Hindlimb muscle (tissue), 1 donor: ENCODE data around the gene CTF1. TPM values are rescaled to one million over a fixed set of nuclear protein-coding genes. Genes with fewer than 3 reads are reported as not detected.
"Not testable (repeated sequence)": the region's sequence is repeated elsewhere in the genome, so short reads cannot be mapped to it uniquely, and the experiment has no call there.

ENCODE experiments used
- DNase-seq: peaks from one replicate; pipeline ENCODE4 v3.0.0-alpha.2; 2013
- polyA plus RNA-seq: library from polyadenylated mRNA; unstranded; fragments of 120-200 nt; gene quantifications from one replicate; pipeline ENCODE4 v1.2.1, GENCODE V29; 2013; ENCODE audit not compliant: insufficient read length

Gene CTF1
- polyA plus RNA-seq, 1 donor, result 13.5 TPM

DNA sequence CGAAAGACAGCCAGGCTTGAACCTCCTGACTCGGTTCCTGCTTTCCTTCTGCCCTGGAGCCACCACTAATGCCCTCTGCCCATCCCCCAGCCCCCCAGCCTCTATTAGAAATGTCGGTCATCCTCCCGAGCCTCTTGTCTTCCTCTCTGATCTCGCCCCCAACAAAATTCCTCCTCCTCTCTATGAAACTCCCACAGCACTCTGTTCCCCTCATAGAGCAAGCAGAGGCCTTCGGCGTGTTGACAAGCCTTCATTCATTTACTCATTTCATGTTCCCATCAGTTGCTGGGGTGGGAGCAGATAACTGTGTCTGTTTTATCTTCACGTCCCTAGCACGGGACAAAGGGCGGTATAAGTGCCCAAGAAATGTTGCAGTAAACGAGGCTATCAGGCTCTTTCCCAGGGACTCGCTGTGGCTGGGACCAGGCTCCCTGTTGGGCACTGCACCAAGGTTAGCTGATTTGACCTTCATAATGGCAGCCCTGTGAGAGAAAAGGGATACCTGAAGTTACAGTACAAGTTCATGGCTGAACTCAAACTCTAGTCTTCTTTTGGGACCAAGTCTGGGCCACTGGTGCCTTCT is 34.7 kb downstream of the CTF1 start:
- no peak for DNase-seq

DNA sequence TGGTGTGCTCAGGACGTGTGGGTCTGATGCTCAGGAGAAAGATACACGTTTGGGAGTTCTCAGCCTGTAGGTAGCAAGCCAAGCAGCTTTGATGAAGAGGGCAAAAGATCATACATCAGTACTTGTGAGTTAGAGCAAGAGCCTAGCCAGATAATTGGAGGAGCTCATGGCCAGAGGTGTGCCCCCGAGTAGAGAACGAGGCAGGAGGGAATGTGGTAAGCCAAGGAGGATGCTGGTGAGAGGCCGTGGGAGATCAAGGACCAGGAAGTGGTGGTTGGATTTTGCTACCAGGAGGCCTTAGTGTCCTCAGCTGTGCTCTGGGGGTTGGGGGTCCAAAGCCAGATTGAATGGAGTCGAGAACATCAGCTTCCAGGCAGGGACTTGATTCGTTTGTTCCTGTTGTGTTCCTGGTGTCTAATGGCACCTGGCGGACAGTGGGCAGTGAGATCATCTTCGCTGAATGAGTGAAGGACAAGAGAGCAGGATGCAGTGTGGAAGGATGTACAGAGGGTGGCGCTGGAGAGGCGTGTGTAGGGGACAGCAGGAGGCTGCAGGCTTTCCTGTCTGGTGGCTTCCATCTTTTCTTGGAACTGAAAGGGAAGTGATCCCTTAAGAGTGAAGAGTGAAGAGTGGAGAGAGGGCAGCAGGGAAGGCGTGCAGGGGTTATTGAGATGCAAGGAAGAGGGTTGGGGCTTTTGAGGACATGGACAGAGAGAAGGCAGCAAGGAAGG is 38.6 kb downstream of the CTF1 start:
- DNase-seq, result no peak

DNA sequence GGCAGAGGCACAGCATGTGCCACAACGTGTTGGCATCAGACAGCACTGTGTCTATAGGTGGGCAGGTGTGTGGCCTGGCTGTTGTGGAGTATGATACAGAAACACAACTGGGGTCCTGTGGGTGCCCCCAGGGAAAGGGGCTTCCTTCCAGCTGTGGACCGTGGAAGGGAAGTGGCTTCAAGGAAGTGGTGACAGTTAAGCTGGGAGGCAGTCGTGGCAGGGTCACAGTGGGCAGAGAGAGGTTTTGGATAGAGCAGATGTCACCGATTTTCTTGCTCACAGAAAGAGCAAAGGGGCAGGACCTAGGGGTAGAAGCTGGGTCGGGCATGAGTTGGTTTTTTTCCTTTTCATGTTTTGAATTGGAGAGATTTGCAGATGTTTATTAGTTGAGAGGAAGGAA is 41.3 kb downstream of the CTF1 start:
- DNase-seq, result no peak

DNA sequence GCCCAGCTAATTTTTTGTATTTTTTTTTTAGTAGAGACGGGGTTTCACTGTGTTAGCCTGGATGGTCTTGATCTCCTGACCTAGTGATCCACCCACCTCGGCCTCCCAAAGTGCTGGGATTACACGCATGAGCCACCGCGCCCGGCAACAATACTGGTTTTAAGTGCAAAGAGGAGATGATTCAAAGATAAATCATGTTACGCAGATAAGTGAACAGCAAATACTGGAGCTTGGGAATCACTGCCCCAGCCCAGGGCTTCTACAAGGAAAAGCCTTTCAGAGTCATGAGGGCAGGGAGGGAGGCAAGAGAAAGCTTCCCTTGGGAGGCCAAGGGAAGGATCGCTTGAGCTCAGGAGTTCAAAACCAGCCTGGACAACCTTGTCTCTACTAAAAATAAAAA is 43.2 kb downstream of the CTF1 start:
- not testable (repeated sequence) for DNase-seq

DNA sequence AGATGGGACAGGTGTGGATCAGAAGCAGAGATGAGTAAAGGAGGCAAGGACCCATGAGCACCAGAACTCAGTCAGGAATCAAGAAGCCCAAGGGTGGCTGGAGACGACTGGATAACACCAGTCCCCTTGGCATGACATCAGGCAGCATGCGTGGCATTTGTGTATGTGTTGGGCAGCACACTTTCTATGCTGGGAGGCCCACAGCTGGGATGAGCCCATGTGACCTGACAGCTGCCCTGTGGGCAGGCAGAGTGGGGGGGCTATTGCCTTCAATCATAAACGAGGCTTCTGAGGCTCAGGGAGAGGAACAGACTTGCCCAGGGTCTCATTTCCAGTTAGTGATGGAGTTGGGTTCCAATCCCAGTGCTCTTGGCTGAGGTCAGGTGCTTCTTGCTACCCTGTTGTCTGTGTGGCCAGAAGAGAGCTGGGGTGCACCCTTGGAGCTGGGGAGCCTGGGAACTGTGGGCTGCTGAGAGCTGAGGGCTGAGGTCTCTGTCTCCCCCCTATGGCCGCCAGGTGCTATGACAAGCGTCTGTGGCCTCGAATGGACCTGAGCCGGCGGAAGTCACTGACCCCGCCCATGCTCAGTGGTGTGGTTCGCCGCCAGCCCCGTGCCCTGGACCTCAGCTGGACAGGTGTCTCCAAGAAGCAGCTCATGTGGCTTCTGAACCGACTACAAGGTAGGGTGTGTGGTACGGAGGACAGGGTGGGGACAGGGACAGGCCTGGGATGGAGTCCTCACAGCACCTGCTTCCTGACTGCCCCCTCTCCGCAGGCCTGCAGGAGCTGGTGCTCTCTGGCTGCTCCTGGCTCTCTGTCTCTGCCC is 45.4 kb downstream of the CTF1 start:
- DNase-seq, result no peak

DNA sequence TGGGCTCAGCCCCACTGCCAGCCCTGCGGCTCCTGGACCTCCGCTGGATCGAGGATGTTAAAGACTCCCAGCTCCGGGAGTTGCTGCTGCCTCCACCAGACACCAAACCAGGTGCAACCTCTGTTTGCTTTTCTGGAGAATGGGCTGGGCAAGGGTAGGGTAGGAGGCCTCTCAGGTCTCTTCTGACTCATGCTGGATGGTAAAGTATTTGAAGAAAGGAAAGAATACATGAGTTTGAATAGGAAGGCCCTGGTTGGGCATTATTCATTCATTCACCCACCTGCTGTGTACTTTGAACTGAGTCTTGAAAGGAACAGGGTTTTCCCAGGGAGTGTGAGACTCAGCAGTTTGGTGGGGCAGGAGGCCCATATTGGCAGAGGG is 46.0 kb downstream of the CTF1 start:
- DNase-seq, result no peak

DNA sequence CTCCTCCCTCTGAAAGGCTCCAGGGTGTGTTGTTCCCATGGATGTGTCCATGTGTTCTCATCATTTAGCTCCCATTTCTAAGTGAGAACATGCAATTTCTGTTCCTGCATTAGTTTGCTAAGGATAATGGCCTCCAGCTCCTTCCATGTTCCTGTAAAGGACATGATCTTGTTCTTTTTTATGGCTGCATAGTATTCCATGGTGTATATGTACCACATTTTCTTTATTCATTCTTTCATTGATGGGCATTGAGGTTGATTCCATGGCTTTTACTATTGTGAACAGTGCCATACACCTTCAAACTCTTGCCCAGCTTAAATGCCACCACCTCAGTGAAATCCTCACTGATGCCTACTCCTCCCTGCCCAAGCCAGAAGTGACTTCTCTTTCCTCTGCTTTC is 47.9 kb downstream of the CTF1 start:
- DNase-seq, result no peak

DNA sequence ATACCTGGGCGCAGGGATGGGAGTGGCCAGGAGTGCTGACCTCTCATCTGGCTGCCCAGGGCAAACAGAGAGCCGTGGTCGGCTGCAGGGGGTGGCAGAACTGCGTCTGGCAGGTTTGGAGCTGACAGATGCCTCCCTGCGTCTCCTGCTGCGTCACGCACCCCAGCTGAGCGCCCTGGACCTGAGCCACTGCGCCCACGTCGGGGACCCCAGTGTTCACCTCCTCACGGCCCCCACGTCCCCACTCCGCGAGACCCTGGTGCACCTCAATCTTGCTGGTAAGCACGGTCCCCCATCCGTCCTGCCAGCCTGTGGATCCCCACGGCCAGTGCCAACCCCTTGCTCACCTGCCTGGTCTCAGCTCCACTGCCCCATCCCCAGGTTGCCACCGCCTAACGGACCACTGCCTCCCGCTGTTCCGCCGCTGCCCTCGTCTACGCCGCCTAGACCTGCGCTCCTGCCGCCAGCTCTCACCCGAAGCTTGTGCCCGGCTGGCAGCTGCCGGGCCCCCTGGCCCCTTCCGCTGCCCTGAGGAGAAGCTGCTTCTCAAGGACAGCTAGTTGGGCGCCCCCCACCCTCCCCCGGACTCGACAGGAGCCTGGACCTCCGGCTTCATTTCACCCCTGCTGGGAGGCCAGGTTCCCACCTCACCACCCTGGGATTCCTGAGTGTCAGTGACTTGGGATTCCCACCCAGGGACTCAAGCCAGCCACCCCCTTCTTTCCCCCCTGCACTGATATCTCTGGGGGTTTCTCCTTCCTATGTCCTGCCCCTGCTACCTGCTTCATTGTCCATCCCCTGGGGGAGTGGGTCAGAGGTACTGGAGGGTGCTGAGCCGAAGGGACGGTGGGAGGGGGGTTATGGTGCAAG is 50.5 kb downstream of the CTF1 start:
- no peak for DNase-seq

DNA sequence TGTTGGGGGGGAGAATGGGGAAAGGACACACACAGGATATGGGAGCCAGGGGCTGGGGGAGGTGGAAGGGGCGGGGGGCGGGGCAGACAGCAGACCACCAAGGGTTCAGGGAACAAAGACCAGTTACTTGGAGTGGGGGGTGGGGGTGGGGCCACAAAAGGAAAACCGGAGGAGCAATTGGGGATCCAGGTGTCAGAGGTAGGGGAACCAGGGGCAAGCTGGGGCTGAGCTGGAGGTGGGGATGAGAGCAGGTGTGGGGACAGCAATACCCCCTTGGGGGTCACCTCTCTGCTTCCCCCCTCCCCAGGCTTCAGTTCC is 51.1 kb downstream of the CTF1 start:
- DNase-seq, result no peak

DNA sequence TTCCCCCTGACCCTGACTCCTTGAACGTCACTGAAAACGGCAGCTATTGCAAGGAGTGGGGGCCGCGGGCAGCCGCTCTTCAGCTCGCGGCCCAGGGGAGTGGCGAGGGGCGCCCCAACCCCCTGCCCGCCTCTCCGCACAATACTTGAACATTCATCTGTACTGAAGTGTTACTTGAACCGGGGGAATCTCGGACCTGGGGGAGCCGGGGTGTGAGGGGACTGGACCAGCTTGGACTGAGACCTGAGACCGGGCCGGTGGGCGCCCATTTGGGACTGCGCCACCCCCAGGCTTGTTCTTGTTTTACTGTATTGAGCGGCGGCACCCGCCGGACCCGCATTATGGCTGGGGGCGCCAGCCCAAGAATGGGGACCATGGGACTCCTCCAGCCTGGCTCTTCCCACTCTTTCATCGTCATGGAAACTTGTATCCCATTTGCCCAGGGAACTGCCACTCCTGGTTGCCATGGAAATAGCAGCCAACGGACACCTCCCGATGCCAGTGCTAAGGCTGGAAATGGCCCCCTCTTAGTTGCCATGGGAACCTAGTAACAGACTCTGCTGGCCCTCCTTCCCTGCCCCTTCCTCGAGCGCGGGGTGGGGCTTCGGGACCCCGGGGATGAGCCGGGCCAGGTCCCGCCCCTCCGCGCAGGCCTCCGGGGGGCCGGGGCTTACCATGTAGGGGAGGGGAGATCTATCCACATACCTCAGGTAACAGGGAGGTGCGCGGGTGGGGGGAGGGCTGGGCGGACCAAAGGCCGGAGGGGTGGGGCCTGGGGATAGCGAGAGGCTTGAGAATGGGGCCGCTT is 51.6 kb downstream of the CTF1 start:
- DNase-seq, result peak; percentile 93

DNA sequence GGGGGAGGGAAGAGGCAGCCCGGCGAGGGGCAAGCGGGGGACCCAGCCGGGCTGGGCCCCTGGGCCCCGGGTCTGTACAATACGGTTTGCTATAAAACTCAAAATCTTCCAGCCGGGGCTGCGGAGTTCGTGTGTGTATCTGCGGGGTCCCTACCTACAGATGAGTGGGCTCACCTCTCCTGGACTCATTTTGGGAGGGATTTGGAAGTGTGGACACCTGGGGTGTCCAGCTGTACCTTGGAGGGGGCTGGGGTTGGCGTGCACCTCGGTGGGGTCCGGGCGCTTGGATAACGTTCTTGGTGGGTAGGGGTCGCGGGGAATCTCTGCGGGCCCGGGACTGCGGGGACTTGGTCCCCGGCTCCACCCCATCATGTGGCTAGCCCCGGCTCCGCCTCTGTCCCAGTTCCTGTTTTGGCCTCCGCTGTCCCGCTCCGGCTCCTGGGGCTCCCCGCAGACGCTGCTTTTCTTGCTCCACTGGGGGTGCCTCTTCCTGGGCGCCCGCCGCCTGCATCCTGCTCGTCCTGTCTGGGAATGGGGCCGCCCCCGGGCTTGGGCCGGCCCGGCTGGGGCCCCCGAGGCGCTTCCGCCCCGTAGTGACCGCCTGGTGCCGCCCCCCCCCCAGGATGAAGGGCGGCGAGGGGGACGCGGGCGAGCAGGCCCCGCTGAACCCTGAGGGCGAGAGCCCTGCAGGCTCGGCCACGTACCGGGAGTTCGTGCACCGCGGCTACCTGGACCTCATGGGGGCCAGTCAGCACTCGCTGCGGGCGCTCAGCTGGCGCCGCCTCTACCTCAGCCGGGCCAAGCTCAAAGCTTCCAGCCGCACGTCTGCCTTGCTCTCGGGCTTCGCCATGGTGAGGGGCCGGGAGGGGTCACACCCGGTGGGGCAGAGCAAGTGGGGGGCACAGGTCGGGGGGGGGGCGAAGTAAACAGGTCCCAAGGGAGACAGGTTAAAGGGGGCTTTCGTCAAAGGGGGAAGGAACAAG is 52.5 kb downstream of the CTF1 start, which contains the start of gene ORAI3:
Gene ORAI3, plus strand, starts transcription at position 402 of the 983 bp plus-strand sequence. Its CDS starts 222 bp downstream, at position 624.
- peak; percentile 74 for DNase-seq

DNA sequence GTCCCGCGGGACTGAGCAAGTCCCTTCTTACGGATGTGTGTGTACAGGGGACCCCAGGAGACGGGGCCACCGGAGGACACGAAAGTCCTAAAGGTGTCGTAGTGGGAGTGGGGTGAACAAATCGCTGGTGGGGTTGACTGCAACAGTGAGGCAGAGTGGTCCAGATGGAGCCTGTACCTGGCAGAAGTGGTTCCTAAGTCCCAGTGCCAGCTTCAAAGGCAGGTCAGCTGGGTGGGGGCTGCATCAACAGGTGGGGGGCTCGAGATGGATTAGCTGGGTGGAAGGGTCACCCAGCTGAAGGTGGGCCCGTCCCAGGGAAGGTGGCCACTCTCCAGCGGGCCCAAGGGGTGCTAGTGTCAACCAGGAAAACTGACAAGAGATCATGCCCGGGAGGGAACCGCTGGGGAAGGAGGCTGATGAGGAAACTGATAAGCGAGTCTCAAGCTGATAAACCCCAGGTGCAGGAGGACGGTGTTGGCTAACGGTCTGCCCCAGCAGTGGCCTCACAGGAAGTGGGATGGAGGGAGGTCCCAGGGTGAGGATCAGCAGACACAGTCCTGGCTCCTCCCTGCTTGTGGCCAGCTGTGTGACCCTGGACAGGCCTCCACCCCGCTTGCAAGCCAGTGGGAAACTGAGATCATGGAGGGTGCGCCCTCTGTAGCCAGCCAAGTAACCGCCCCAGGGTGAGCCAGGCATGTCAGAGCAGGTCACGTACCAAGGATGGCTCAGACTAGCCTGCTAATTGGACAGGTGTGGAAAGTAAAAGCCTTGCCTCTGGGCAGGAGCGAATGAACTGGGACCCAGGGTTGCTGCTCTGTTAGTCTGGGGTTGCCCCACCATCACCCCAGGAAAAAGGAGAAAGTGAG is 53.5 kb downstream of the CTF1 start:
- peak; percentile 73 for DNase-seq

DNA sequence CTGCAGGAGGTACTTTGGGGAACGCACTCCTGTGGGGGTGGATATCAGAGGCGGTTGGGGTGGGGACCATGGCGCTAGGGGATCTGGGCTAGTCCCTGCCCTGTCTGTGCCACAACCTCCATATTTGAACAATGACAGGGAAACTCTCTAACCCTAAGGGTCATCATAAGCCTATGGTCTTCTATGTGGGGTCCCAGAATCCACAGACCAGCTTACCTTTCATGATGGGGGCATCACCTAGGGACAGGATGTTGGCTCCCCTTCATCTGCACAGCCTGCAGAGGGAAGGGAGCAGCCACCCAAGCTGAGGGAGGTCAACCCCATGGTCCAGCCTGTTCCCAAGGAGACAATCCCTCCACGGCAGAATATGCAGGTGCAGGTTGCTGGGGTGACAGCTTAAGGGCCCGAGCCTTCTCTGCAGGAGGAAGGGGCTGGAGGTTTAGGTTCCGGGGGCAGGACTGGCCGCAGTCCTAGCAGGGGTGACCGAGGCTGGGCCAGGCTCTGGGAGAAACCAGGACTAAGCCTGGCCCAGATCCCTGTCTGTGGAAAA is 54.2 kb downstream of the CTF1 start:
- DNase-seq, result no peak

DNA sequence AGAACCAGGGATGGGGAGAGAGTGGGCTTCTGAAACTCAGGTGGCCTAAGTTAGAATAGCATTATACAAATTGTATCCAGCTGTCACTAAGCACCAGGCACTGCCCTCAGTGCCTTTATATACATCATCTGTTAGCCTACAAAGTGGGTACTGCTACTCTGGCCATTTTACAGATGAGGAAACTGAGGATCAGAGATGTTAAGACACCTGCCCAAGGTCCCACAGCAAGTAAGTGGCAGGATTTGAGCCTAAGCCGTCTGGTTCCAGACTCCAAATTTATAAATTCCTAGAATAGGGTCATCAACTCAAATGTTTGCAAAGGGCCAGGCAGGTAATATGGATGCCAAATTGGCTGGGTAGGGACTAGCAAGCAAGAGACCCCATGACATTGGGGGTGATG is 54.8 kb downstream of the CTF1 start:
- DNase-seq, result no peak

DNA sequence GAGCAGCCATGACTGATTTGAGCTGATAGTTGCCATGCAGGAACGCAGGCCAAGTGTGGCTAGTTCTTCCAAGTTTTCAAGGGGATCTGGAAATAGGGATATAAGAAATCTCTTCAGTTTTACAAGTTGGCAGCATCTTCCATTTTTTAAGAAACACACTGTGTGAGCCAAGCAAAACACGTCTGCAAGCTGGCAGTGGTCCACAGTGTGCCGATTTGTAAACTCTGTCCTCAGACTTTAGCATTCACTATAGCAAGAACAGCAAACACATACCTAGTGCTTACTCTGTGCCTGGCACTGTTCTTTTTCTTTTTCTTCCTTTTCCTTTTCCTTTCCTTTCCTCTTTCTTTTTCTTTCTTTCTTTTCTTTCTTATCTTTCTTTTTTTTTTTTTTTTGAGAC is 55.3 kb downstream of the CTF1 start:
- DNase-seq, result no peak

DNA sequence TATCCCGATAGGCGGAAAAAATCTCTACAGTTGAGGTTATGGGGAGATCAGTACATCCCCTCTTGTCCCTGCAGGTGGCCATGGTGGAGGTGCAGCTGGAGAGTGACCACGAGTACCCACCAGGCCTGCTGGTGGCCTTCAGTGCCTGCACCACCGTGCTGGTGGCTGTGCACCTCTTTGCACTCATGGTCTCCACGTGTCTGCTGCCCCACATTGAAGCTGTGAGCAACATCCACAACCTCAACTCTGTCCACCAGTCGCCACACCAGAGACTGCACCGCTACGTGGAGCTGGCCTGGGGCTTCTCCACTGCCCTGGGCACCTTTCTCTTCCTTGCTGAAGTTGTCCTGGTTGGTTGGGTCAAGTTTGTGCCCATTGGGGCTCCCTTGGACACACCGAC is 56.7 kb downstream of the CTF1 start:
- no peak for DNase-seq
